ENCODE measurements around the gene IRX6.

Gene IRX6

DNA sequence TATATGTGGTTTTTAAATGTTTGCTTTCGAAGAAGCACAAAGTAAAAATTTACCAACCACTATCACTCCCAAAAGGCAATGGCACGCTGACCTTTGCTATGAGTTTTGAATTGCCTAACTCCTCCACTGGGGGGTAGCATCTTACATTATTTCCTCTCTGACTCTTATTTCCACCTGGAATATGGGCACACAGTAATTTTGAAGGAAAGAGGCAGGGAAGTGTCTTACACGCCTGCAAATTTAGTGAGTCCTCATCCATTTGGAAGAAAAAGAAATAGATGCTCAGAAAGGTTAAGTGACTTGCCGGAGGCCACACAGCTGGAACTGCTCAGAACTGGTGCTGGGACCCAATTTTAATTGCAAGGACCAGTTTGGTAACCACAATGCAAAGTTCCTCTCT is 29.9 kb upstream of the IRX6 start:
- H2AFZ ChIP-seq (ENCODE audit: low read depth, low read length), result no peak overlapping the region
- no peaks in the 10 kb centered on the region for H4K20me1 ChIP-seq (ENCODE audit: insufficient read depth, low read length)
- H3K27me3 ChIP-seq (ENCODE audit: insufficient read depth, low read length, poor library complexity), result no peaks in the 10 kb centered on the region
- H3K27ac ChIP-seq (ENCODE audit: low read length), result no peak overlapping the region
- ATAC-seq (ENCODE audit: insufficient read depth, low read depth) (no peak), DNase-seq (no peak)
- no peak for TF ChIP-seq EZH2 (IDR thresholded peaks at IDR 0.05; ENCODE audit: borderline replicate concordance, low read depth, low read length, severe bottlenecking)
- TF ChIP-seq CTCF (IDR thresholded peaks at IDR 0.05; ENCODE audit: borderline replicate concordance, extremely low read depth, low read length, poor library complexity, severe bottlenecking), result peak; percentile 17
- H3K9me3 ChIP-seq (ENCODE audit: insufficient read depth, low read length, severe bottlenecking), result no peaks in the 10 kb centered on the region
- H3K36me3 ChIP-seq (ENCODE audit: insufficient read depth, low read length), result no peaks in the 10 kb centered on the region
- H3K9ac ChIP-seq (ENCODE audit: low read depth, low read length), result no peak overlapping the region
- H3K4me3 ChIP-seq (ENCODE audit: low read depth in 1 of 2, low read length in 2 of 2), result no peak overlapping the region
- no peaks in the 10 kb centered on the region for H3K79me2 ChIP-seq (ENCODE audit: insufficient read depth, low read length)
- H3K4me1 ChIP-seq (ENCODE audit: insufficient read depth, low read length), result no peaks in the 10 kb centered on the region
- no peak overlapping the region for H3K4me2 ChIP-seq (ENCODE audit: insufficient read depth, low read length)

DNA sequence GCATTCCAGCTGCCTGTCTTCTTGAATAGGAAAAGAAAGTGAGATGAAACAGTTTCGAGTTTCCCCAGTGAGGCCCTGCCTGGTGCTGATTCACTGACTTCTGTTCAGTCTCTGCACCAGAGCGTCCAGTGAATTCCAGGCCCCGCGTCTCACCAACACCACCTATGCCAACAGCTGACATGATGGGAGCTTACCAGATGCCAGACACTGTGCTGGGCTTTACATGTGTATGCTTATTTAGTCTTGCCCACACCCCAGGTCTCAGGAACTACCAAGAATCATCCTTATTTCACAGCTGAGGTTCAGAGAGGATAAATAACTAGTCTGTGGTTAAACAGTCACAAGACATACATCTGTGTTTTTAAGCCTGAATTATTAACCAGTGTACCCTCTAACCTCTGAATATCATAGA is 29.1 kb upstream of the IRX6 start:
- Histone ChIP-seq H2AFZ (ENCODE audit: low read depth, low read length) (no peak overlapping the region), H3K79me2 (ENCODE audit: insufficient read depth, low read length) (no peaks in the 10 kb centered on the region), H3K4me2 (ENCODE audit: insufficient read depth, low read length) (no peak overlapping the region)

DNA sequence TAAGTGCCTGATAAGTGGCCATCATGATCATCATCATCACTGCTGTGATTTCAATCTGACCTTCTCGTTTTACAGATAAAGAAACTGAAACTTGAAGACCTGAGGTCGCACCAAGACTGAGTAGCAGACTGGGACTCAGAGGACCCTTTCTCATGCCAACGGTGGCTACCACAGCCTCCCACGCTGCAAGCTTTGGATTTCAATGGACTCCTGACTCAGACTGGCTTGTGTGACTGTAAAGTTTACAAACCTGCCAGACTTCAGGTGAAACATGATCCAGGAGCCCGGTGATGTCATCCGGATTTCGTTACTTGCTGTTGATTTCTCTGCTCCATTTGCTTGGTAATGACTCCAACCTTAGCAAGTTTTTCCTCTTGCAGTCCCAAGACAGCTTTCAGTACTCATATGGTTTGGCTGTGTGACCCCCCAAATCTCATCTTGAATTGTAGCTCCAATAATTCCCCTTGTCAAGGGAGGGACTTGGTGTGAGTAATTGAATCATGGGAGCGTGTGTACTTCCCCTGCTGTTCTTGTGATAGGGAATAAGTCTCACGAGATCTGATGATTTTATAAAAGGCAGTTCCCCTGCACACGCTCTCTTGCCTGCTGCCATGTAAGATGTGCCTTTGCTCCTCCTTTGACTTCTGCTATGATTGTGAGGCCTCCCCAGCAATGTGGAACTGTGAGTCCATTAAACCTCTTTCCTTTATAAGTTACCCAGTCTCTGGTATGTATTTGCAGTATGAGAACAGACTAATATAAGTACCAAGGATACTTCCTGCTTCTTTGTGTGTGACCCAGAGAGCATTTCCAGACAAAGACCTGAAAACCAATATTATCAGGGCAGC is 26.7 kb upstream of the IRX6 start:
- Histone ChIP-seq H4K20me1 (ENCODE audit: insufficient read depth, low read length) (no peaks in the 10 kb centered on the region), H3K27ac (ENCODE audit: low read length) (no peak overlapping the region), H3K4me1 (ENCODE audit: insufficient read depth, low read length) (no peaks in the 10 kb centered on the region), H2AFZ (ENCODE audit: low read depth, low read length) (no peak overlapping the region), H3K4me3 (ENCODE audit: low read depth in 1 of 2, low read length in 2 of 2) (no peak overlapping the region), H3K9me3 (ENCODE audit: insufficient read depth, low read length, severe bottlenecking) (no peaks in the 10 kb centered on the region), H3K4me2 (ENCODE audit: insufficient read depth, low read length) (no peak overlapping the region), H3K36me3 (ENCODE audit: insufficient read depth, low read length) (no peaks in the 10 kb centered on the region), H3K79me2 (ENCODE audit: insufficient read depth, low read length) (no peaks in the 10 kb centered on the region), H3K9ac (ENCODE audit: low read depth, low read length) (no peak overlapping the region), H3K27me3 (ENCODE audit: insufficient read depth, low read length, poor library complexity) (peaks cover 8% of the 10 kb centered on the region)
- DNase-seq (no peak), ATAC-seq (ENCODE audit: insufficient read depth, low read depth) (no peak)
- TF ChIP-seq EZH2 (IDR thresholded peaks at IDR 0.05; ENCODE audit: borderline replicate concordance, low read depth, low read length, severe bottlenecking) (no peak), CTCF (IDR thresholded peaks at IDR 0.05; ENCODE audit: borderline replicate concordance, extremely low read depth, low read length, poor library complexity, severe bottlenecking) (no peak)

More for the DNA sequence above, 29.1 kb upstream of the IRX6 start:
- ATAC-seq (ENCODE audit: insufficient read depth, low read depth) (no peak), DNase-seq (no peak)
- Histone ChIP-seq H3K27me3 (ENCODE audit: insufficient read depth, low read length, poor library complexity) (peaks cover 5% of the 10 kb centered on the region), H3K36me3 (ENCODE audit: insufficient read depth, low read length) (no peaks in the 10 kb centered on the region), H3K4me1 (ENCODE audit: insufficient read depth, low read length) (no peaks in the 10 kb centered on the region), H3K27ac (ENCODE audit: low read length) (no peak overlapping the region), H3K4me3 (ENCODE audit: low read depth in 1 of 2, low read length in 2 of 2) (no peak overlapping the region), H3K9ac (ENCODE audit: low read depth, low read length) (no peak overlapping the region), H4K20me1 (ENCODE audit: insufficient read depth, low read length) (no peaks in the 10 kb centered on the region), H3K9me3 (ENCODE audit: insufficient read depth, low read length, severe bottlenecking) (no peaks in the 10 kb centered on the region)
- TF ChIP-seq CTCF (IDR thresholded peaks at IDR 0.05; ENCODE audit: borderline replicate concordance, extremely low read depth, low read length, poor library complexity, severe bottlenecking) (no peak), EZH2 (IDR thresholded peaks at IDR 0.05; ENCODE audit: borderline replicate concordance, low read depth, low read length, severe bottlenecking) (no peak)
